SK-N-SH (cell line): ENCODE data around the gene SIRPD.

Experiments used
- ELF1 ChIP-seq: IDR thresholded peaks from 2 replicates; pipeline ENCODE4 v1.4.0; 2012
- FOXM1 ChIP-seq: IDR thresholded peaks from 2 replicates; pipeline ENCODE4 v1.4.0; 2012; ENCODE audit warnings: low read depth, mild to moderate bottlenecking
- MXI1 ChIP-seq: IDR thresholded peaks from 2 replicates; pipeline ENCODE4 v1.6.1; 2012; ENCODE audit warnings: mild to moderate bottlenecking, low read depth, low read length, improper control_type of control experiment
- POLR2AphosphoS5 ChIP-seq: IDR thresholded peaks from 2 replicates; pipeline ENCODE4 v1.6.1; 2012; ENCODE audit warnings: low read depth, low read length
- RFX5 ChIP-seq: IDR thresholded peaks from 2 replicates; pipeline ENCODE4 v1.6.1; 2012; ENCODE audit warnings: mild to moderate bottlenecking, improper control_type of control experiment, low read length
- SMC3 ChIP-seq: IDR thresholded peaks from 2 replicates; pipeline ENCODE4 v1.6.1; 2012; ENCODE audit warnings: low read depth, low read length, improper control_type of control experiment
- TEAD4 ChIP-seq: IDR thresholded peaks from 2 replicates; pipeline ENCODE4 v1.4.0; 2012; ENCODE audit warnings: mild to moderate bottlenecking, borderline replicate concordance; ENCODE audit not compliant: insufficient read depth
- YY1 ChIP-seq: IDR thresholded peaks from 2 replicates; pipeline ENCODE4 v1.4.0; 2012; ENCODE audit warnings: low read depth, mild to moderate bottlenecking
- ZBTB33 ChIP-seq: IDR thresholded peaks from 2 replicates; pipeline ENCODE4 v1.4.0; 2012; ENCODE audit warnings: low read depth, borderline replicate concordance
- TF ChIP-seq, protein P1 (sequence below): fragments of 200-600 bp; sonication (generic); IDR thresholded peaks from 2 replicates; pipeline ENCODE4 v1.6.1; 2017; ENCODE audit warnings: antibody characterized with exemption, mild to moderate bottlenecking, moderate library complexity

DNA sequence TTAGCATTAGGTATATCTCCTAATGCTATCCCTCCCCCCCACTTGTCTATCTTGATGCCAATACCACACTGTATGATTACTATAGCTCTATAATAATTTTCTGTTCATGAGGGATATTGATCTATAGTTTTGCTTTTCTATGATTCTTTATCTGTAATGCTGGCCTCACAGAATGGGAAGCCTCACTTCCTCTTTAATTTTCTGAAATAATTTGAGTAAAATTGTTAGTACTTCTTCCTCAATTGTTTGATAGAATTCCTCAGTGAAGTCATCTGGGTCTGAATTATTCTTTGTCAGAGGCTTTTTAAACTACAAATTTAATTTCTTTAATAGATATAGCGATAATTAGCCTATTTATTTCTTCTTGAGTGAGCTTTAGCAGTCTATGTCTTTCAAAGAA, 31.2 kb downstream of the SIRPD start:
- TF ChIP-seq RFX5 (no peak), ZBTB33 (no peak), FOXM1 (no peak), SMC3 (no peak), TEAD4 (no peak), POLR2AphosphoS5 (no peak), ELF1 (no peak), YY1 (no peak), MXI1 (no peak)
- TF ChIP-seq, protein P1, sequence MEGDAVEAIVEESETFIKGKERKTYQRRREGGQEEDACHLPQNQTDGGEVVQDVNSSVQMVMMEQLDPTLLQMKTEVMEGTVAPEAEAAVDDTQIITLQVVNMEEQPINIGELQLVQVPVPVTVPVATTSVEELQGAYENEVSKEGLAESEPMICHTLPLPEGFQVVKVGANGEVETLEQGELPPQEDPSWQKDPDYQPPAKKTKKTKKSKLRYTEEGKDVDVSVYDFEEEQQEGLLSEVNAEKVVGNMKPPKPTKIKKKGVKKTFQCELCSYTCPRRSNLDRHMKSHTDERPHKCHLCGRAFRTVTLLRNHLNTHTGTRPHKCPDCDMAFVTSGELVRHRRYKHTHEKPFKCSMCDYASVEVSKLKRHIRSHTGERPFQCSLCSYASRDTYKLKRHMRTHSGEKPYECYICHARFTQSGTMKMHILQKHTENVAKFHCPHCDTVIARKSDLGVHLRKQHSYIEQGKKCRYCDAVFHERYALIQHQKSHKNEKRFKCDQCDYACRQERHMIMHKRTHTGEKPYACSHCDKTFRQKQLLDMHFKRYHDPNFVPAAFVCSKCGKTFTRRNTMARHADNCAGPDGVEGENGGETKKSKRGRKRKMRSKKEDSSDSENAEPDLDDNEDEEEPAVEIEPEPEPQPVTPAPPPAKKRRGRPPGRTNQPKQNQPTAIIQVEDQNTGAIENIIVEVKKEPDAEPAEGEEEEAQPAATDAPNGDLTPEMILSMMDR, result no peak
